NCI-H1930 (cell line): ENCODE data around the gene ARGLU1.

Experiments used
- DNase-seq, 2 experiments: peaks; one replicate each; lab custom pipeline; 2025; lab: John Stamatoyannopoulos, UW

The ARGLU1 gene

DNA sequence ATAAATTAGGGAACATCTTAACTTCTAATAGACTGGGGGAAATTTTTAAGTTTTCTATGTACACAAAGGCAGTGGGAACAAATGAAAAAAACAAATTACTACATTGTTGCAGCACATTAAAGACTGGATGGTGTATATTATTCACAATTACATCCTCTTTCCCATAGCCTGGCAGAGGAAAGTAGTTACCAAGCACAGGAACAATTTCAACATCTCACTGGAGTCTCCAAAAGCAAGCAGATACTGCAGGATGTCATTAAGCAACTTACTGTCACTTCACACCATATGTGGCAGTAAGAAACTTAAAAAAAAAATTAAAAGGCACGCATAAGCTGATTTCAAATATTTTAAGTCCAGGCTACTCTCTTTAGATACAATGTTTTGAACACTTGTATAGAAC is 26.1 kb downstream of the ARGLU1 start:
- no peak for DNase-seq

GRCh38 chr13:106540613-106541012 is 27.3 kb downstream of the ARGLU1 start:
- no peak for DNase-seq

DNA sequence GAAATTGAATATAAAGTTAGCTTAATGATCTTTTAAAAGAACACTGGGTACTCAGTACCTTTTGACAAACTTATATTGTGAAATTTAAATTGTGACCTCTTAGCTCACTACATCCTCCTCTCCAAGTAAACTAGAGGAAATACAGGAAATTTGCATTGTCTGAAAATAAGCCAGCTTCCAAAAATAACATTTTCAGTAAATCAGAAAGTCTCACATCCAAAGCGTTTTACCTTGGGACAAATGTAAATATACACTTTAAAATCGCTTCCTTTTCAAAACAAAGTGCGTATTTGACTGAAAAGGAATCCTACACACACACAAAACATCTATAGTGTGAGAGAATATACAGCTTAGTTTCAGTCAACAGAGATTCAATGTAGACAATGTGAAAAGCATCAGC is 30.4 kb downstream of the ARGLU1 start:
- DNase-seq: no peak

DNA sequence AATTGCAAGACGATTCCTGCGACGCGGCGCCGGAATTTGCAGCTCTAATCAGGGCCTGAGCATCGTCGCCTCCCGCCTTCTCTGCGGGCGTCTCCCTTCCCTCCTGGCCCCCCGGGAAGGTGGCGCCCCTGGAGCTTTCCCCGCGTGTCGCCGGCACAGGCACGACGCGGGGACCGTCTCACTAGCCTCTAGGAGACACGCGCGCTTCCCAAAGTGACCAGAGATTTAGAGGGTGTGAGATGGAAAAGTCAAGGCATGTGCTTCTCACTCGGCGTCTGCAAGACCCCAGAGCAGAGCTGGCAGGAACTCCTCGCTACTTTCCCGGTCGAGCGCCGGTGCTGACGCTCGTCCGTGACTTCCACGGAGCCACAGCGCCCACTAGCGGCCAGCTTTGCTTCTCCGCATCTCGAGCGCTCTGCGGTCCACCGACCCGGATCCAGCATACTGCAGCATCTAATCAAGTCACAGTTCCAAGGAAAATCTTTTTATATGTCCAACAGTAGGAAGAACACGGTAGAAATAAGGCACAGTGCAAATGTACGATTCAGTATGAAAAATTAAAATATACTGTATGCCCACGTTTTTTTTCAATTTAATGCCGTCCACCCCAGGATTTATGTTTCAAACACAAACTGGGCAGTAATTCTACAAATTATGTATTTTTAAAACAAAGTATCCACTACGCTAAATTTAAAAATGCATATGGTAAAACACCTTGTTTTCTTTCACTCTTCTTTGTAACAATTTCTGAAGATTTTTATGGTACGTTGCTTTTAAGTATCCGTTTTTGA is 31.5 kb downstream of the ARGLU1 start:
- peak; percentile 91 to 97 for DNase-seq

DNA sequence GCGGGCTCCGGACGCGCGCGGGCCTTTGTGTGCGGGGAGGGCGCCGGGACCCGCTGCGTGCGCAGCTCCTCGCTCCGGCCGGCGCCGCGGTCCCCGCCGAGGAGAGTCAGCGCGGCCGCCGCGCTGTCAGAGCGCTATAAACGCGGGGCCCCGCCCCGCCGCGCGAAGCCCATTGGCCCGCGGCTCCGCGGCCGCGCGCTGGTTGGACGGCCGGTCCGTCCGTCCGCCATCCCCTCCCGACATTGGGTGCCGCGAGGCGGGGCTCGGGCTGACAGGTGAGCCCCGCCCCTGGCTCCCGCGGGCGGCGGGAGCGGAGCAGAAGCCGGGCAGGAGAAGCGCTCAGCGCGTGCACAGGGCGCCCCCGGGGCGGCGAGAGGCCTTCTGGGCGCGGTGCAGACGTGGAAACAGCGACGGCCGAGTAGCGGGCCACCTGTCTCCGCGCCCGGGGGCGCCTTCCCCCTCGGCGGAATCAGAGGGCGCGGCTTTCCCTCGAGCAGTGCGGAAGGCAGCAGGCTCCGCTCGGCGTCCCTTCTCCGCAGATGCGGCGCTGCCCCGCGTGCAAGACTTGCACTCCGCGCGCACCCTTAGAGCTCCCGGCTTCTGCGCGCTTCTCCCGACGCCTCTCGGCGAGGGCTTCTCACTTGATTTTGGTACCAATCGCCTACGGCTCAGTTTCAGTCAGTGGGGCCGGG is 32.2 kb downstream of the ARGLU1 start, which contains the start of gene EFNB2:
EFNB2 (minus strand) TSS at position 111 of the 692 bp plus-strand sequence. CDS start 698 bp downstream, outside the sequence.
- peak; percentile 96 to 99 for DNase-seq

DNA sequence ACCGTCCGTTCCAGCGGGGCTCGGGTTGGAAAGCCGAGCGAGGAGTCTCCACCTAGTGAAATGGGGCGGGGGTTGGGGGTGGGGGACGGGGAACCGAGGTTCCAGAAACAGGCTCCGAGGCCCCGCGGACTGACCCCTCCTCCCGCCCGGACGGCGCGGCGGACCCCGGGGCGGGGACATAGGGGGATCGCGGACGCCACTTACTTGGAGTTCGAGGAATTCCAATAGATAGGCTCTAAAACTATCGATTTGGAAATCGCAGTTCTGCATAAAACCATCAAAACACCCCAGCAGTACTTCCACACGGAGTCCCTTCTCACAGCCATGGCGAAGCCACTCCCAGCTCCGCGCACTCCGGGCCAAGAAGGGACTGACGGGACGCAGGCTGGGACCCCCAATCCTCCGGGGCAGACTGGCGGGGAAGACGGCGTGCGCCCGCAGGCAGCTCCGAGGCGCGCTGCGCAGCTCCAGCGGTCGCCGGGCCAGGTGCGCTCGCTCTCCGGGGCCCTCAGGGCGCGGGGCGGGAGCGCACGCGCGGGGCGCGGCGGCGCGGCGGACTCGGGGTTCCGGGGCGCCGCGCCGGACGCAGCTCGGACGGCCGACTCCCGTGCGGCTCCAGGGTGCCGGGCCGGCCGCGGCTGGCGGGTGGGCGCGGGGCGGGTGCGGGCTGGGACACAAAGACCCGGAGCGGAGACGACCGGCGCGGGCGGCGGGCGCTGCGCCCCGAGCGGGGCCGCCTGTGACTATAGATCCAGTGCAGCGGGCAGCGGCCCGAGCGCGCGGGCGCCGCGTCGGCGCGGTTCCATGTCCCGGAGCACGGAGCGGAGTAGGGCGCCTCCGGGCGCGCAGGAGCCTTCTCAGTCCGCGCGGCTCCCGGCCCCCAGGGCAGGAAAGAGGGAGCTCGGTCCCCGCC is 33.0 kb downstream of the ARGLU1 start:
- peak; percentile 25 to 56 for DNase-seq

DNA sequence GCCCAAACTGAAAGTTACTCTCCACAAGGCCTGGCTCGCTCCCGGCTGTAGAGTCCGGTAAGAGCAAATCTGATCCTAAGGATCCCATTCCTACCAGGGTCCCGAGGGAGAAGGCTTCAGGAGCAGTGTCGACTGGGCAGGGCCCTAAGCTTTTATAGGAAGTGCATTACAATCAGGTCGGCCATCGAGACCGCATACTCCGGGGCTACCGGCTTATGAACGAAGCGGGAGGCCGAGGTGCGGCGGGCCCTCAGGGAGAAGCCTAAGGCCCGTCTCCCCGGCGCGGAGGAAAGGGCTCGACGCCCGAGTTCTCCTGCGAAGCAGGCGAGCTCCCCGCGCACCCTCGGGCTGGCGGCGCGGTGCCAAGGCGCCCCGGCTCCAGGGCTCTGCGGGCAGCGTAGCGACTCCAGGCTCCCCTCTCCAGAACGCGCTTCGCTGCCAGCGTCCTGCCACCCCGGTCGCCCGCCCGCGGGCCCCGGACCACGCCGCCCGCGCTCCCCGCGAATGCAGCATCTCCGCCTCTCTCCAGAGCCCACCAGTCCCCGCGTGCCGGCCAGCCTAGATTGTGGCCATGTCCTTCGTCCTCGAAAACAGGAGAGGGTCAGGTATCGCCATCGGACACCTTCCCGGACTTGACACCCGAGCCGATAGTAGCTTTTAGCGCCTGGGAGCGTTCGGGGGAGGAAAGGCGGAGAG is 33.8 kb downstream of the ARGLU1 start:
- peak; percentile 33 for DNase-seq

GRCh38 chr13:106533101-106533942 is 34.6 kb downstream of the ARGLU1 start:
- peak; percentile 58 to 80 for DNase-seq

DNA sequence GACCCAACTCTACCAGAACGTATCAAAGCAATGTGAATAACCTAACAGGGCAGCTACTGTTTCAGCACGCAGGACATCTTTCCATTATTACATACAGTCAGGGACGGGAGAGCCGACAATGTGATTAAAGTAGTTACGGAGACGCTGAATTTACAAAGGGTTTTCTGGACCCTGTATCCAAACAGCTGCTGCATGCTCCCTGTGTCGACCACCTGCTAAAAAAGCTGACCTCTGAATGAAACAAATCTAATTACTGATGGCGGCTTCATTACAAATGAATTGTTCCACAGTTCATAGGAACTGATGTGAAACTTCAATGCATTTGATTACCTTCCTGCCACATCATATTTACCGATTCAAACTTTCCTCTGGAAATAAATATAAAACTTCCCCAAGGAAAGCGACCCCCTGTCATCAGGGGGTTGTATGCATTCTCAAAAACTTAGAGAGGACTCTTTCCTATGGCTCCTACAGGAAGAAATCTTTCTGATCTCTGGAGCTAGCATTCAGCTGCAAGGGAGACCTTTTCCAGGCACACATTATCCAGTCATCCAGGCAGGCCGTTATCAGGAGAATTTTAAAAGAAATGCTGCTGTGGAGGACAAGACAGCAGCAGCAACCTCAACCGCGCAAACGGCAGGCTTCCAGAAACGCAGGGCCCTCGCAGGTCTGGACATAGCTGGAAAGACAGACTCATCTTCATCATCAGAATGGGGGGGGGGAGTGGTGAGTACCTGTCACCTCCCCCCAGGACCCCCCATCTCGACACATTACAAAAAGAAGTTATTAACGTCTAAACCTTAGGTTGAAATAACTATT is 35.6 kb downstream of the ARGLU1 start:
- no peak for DNase-seq

GRCh38 chr13:106530980-106531481 is 36.9 kb downstream of the ARGLU1 start:
- DNase-seq: no peak

DNA sequence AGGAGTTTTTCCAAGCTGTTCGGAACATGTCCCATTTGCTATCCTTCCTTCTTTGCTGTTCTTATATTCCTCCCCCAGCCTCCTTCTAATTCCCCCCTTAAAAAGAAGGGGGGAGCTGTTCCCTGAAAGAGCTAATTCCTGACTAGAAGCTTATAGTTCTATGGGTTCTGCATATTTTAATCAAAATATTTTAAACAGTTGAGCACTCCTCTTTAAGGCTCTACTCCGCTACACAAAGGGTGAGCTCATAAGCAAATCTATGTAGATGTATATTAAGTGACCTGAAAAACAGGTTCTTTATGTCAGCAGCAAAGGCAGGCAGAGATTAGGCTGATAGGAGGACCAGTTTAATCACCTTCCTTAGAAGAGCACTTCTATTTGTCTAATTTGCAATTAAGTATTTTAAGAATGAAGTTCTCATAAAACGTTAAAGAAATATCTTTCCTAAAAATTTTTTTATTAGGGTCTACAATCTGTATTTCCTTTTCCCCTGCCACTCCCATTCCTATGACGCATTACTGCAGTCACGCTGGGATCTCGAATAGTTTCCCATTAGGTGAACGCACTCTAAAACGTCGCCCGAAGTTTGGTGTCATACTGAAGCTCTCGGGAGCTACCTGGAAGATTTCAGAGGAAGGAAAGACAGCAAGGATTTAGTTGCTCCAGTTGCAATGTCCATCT is 37.6 kb downstream of the ARGLU1 start:
- no peak for DNase-seq

GRCh38 chr13:106529415-106530170 is 38.3 kb downstream of the ARGLU1 start:
- no peak for DNase-seq

- no peak for DNase-seq
Measured at GRCh38 chr13:106528718-106529414, 39.1 kb downstream of the ARGLU1 start.

DNA sequence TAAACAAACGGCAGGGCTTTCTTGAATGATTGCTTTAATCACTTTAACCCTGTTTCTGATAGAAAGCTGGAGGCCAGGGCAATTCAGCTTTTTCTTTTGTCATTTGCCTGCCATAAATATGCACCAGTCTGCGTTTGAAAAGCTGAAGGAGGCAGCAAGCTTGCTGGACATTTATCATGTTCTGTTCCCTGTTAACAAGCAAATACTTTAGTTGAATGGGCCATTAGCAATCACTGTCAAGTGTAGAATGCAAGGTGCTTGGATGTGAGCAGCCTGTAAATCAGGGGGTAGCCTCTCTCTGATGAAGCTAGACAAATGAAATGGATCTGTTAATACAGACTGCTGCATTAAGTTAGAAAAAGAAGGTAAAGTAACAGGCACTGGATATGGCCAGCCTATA is 40.1 kb downstream of the ARGLU1 start:
- DNase-seq: no peak

DNA sequence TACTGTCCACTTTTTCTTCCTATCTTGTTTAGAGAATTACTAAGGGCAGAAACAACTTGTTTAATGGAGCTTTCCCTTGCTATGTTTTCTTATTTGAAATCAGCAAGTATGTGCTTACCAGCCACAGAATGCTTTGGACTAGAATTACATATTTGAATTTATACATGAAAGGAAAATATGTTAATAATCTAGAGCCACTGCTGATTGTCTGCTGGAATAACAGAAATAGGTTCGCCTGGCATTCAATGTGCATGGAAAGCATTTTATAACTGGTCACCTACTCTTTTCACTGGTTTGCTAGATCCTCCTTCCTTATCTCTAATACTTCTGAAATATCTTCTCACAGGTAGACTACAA is 40.5 kb downstream of the ARGLU1 start:
- DNase-seq: no peak

DNA sequence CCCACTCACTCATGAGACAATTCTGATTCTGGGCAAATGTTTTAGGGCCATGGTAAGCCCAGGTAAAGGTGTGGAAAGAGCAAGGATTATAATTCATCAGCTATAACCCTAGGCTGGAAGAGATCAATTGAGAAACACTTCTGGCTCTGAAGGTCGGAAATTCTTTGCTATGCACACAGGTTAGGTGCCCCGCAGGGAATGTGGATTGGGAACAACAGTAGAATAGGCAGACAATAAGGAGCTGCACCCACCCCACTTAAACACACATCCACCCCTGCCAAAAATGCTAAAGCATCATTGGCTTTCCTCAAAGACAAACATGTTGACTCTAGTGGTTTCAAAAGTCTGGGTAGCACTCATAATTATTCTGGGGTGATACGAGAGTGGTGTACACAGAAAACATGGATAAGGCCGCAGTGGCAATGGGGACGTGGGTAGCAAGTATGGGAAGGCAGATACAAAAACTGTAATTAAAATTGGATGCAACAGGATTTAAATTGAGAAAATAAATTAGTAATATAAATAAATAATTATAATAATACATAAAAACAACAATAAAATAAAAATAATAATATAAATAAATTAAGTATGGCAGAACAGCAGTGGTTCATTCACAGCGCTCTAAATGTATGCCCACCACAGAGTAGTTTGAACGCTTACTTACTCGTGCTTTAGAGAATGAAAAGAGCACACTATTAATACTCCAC is 41.0 kb downstream of the ARGLU1 start:
- DNase-seq: no peak

DNA sequence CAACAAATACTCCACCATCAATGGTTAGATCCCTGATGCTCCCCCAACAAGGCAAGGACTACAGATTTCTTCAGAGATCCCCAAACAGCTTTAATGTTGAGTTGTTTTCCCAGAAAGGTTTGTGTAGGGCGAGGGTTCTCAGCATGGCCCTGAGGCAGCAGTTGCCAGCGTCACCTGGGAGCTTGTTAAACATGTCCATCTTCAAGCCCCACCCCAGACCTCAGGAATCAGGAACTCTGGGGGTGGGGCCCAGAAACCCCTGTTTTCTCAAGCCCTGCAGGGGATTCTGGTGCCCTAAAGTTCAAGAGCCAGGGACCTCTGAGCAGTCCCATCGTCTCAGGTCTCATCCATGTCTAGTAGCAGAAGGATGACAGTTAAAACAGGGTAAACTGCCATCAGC is 42.1 kb downstream of the ARGLU1 start:
- DNase-seq: no peak
